ENCODE data around the gene NRXN3. TPM values are rescaled to one million over a fixed set of nuclear protein-coding genes. Genes with fewer than 3 reads are reported as not detected.

NRXN3 gene
- total RNA-seq, 1 experiment from 2014 or later = not detected

DNA sequence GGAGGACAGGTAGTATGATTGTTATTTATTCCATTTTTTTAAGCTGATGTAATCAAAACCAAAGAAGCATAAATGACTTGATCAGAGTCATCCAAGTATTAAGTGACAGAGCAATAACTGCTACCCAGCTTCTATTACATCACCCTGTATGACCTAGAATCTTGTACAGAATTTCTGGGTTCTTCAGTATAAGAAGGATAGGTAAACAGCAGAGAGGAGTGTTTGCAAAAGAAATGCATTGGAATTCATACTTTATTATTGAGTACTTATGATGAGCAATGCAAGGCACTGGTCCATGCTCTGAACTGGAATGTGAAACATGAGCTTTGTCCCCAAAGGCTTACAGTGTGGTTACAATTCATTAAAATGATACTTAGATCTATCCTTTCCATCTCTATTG is 1124.3 kb downstream of the NRXN3 start:
- Histone ChIP-seq H4K20me1 (ENCODE audit: insufficient read depth) (no peaks in the 10 kb centered on the region), H3K36me3 (ENCODE audit: control insufficient read depth in 1 of 2, insufficient read depth in 2 of 2, low read length in 2 of 2) (no peaks in the 10 kb centered on the region), H3K9ac (ENCODE audit: low read length) (no peak overlapping the region), H3K27me3 (ENCODE audit: insufficient read depth, low read length) (no peaks in the 10 kb centered on the region), H3K9me3 (ENCODE audit: control insufficient read depth in 1 of 2, insufficient read depth in 1 of 2, low read depth in 1 of 2, low read length in 2 of 2) (peaks cover 15 to 19% of the 10 kb centered on the region in 2 experiments; a peak in 2 of 4 replicates), H3K4me1 (ENCODE audit: control insufficient read depth in 1 of 2, insufficient read depth in 2 of 2, low read length in 2 of 2) (no peaks in the 10 kb centered on the region), H3K4me2 (ENCODE audit: low read length) (no peak overlapping the region), H3K27ac (ENCODE audit: low read depth, low read length) (no peak overlapping the region), H3K9me2 (ENCODE audit: insufficient read depth) (no peaks in the 10 kb centered on the region), H3K79me2 (ENCODE audit: insufficient read depth, low read length) (no peaks in the 10 kb centered on the region), H3K4me3 (replicated peaks in 1 of 2; ENCODE audit: low read depth in 1 of 2, low read length in 2 of 2) (no peak overlapping the region), H2AFZ (ENCODE audit: low read depth, low read length, poor library complexity, severe bottlenecking) (no peak overlapping the region)
- RAD21 ChIA-PET (ENCODE audit: low non-redundant PET in 1 of 2, low total read pairs in 2 of 2, uncharacterized antibody in 2 of 2, unreplicated experiment in 2 of 2) = no interaction called here
- no TSS peak for BruUV-seq (replicated peaks)
- DNase-seq (ENCODE audit: low read depth, low spot score) (no peak), ATAC-seq (no peak)
- TF ChIP-seq EZH2 (IDR thresholded peaks at IDR 0.05) (no peak), FOSL1 (IDR thresholded peaks at IDR 0.05; ENCODE audit: low read depth) (no peak), POLR2AphosphoS5 (IDR thresholded peaks at IDR 0.05; ENCODE audit: low read depth, low read length) (no peak), EGR1 (IDR thresholded peaks at IDR 0.05; ENCODE audit: low read depth) (no peak), ELF1 (IDR thresholded peaks at IDR 0.05; ENCODE audit: borderline replicate concordance, low read depth) (no peak), ZFX (IDR thresholded peaks at IDR 0.05) (no peak), CBX3 (IDR thresholded peaks at IDR 0.05; ENCODE audit: low read depth) (no peak)
- intact Hi-C loops (cut with micrococcal nuclease) = no loop called here
- CTCF ChIA-PET = no interaction called here
- POLR2A ChIA-PET = no interaction called here

DNA sequence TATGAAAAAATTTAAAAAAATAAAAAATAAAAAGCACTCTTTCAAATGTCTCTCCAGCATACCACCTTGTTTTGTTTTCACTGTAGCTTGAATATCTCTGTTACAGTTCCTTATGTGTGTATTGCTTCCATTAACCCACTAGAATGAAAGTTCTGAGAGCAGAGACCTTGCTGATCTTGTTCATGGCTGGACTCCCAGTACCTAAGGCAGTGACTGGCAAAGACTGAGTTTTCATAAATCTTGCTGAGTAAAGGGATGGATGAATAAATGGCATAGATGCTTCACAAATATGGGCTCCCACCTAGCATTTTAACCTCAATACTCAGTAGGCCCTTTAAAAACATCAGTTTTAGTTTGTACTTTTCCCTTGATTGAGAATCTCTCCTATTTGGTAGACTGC is 1125.2 kb downstream of the NRXN3 start:
- H2AFZ ChIP-seq (ENCODE audit: low read depth, low read length, poor library complexity, severe bottlenecking) = no peak overlapping the region
- H3K79me2 ChIP-seq (ENCODE audit: insufficient read depth, low read length) = no peaks in the 10 kb centered on the region
- ChIA-PET POLR2A (no interaction called here), RAD21 (ENCODE audit: low non-redundant PET in 1 of 2, low total read pairs in 2 of 2, uncharacterized antibody in 2 of 2, unreplicated experiment in 2 of 2) (no interaction called here), CTCF (no interaction called here)
- TF ChIP-seq EZH2 (IDR thresholded peaks at IDR 0.05) = no peak
- TF ChIP-seq CEBPB (IDR thresholded peaks at IDR 0.05; ENCODE audit: low read depth) = no peak
- no peak for TF ChIP-seq TCF7L2 (IDR thresholded peaks at IDR 0.05; ENCODE audit: borderline replicate concordance, extremely low read depth, insufficient read depth, insufficient read length)
- no peak for TF ChIP-seq EGR1 (IDR thresholded peaks at IDR 0.05; ENCODE audit: low read depth)
- TF ChIP-seq ELF1 (IDR thresholded peaks at IDR 0.05; ENCODE audit: borderline replicate concordance, low read depth) = no peak
- no peak for TF ChIP-seq ZFX (IDR thresholded peaks at IDR 0.05)
- no peak for TF ChIP-seq SIN3A (IDR thresholded peaks at IDR 0.05; ENCODE audit: low read depth)
- TF ChIP-seq ZNF274 (IDR thresholded peaks at IDR 0.05; ENCODE audit: low read depth, low read length) = no peak
- no peak for TF ChIP-seq SRF (IDR thresholded peaks at IDR 0.05; ENCODE audit: low read depth)
- no peak for TF ChIP-seq POLR2A (IDR thresholded peaks at IDR 0.05; ENCODE audit: borderline replicate concordance, extremely low read depth, insufficient read depth, insufficient read length)
- no peak for TF ChIP-seq CBX3 (IDR thresholded peaks at IDR 0.05; ENCODE audit: low read depth)
- TF ChIP-seq FOSL1 (IDR thresholded peaks at IDR 0.05; ENCODE audit: low read depth) = no peak
- no peak for TF ChIP-seq POLR2AphosphoS5 (IDR thresholded peaks at IDR 0.05; ENCODE audit: low read depth, low read length)
- TF ChIP-seq, protein P1, sequence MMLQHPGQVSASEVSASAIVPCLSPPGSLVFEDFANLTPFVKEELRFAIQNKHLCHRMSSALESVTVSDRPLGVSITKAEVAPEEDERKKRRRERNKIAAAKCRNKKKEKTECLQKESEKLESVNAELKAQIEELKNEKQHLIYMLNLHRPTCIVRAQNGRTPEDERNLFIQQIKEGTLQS (IDR thresholded peaks at IDR 0.05) = no peak
- no peak for TF ChIP-seq YY1 (IDR thresholded peaks at IDR 0.05; ENCODE audit: extremely low read depth, insufficient replicate concordance, low read depth, low read length)
- TF ChIP-seq, protein P2, sequence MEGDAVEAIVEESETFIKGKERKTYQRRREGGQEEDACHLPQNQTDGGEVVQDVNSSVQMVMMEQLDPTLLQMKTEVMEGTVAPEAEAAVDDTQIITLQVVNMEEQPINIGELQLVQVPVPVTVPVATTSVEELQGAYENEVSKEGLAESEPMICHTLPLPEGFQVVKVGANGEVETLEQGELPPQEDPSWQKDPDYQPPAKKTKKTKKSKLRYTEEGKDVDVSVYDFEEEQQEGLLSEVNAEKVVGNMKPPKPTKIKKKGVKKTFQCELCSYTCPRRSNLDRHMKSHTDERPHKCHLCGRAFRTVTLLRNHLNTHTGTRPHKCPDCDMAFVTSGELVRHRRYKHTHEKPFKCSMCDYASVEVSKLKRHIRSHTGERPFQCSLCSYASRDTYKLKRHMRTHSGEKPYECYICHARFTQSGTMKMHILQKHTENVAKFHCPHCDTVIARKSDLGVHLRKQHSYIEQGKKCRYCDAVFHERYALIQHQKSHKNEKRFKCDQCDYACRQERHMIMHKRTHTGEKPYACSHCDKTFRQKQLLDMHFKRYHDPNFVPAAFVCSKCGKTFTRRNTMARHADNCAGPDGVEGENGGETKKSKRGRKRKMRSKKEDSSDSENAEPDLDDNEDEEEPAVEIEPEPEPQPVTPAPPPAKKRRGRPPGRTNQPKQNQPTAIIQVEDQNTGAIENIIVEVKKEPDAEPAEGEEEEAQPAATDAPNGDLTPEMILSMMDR (IDR thresholded peaks at IDR 0.05 in 2 of 3, conservative IDR thresholded peaks at IDR 0.05 in 1 of 3; ENCODE audit: borderline replicate concordance in 1 of 3, insufficient read depth in 1 of 3, low read depth in 2 of 3, low read length in 2 of 3) = no peak
- TF ChIP-seq, protein P3, sequence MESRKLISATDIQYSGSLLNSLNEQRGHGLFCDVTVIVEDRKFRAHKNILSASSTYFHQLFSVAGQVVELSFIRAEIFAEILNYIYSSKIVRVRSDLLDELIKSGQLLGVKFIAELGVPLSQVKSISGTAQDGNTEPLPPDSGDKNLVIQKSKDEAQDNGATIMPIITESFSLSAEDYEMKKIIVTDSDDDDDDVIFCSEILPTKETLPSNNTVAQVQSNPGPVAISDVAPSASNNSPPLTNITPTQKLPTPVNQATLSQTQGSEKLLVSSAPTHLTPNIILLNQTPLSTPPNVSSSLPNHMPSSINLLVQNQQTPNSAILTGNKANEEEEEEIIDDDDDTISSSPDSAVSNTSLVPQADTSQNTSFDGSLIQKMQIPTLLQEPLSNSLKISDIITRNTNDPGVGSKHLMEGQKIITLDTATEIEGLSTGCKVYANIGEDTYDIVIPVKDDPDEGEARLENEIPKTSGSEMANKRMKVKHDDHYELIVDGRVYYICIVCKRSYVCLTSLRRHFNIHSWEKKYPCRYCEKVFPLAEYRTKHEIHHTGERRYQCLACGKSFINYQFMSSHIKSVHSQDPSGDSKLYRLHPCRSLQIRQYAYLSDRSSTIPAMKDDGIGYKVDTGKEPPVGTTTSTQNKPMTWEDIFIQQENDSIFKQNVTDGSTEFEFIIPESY (IDR thresholded peaks at IDR 0.05; ENCODE audit: extremely low read depth, insufficient replicate concordance, low read length) = no peak
- intact Hi-C loops (cut with micrococcal nuclease) = no loop called here
- H3K27ac ChIP-seq (ENCODE audit: low read depth, low read length) = no peak overlapping the region
- H3K4me3 ChIP-seq (replicated peaks in 1 of 2; ENCODE audit: low read depth in 1 of 2, low read length in 2 of 2) = no peak overlapping the region
- no peaks in the 10 kb centered on the region for H3K27me3 ChIP-seq (ENCODE audit: insufficient read depth, low read length)
- H3K9me2 ChIP-seq (ENCODE audit: insufficient read depth) = no peaks in the 10 kb centered on the region
- no peak for ATAC-seq
- no peaks in the 10 kb centered on the region for H3K36me3 ChIP-seq (ENCODE audit: control insufficient read depth in 1 of 2, insufficient read depth in 2 of 2, low read length in 2 of 2)
- H3K9ac ChIP-seq (ENCODE audit: low read length) = no peak overlapping the region
- no peaks in the 10 kb centered on the region for H4K20me1 ChIP-seq (ENCODE audit: insufficient read depth)
- no TSS peak for BruUV-seq (replicated peaks)
- peaks cover 11 to 15% of the 10 kb centered on the region in 2 experiments; a peak in 2 of 4 replicates for H3K9me3 ChIP-seq (ENCODE audit: control insufficient read depth in 1 of 2, insufficient read depth in 1 of 2, low read depth in 1 of 2, low read length in 2 of 2)
- H3K4me2 ChIP-seq (ENCODE audit: low read length) = no peak overlapping the region
- no peaks in the 10 kb centered on the region for H3K4me1 ChIP-seq (ENCODE audit: control insufficient read depth in 1 of 2, insufficient read depth in 2 of 2, low read length in 2 of 2)
- no peak for DNase-seq (ENCODE audit: low read depth, low spot score)

Data from HCT116 (cell line).